GM12873 (cell line): ENCODE results near the gene TTI1.

Source experiments
- TF ChIP-seq, protein P1 (sequence below): IDR thresholded peaks from 2 replicates; pipeline ENCODE4 v1.5.1; 2012; ENCODE audit warnings: low read depth, mild to moderate bottlenecking, moderate library complexity, low read length, control low read depth; ENCODE audit not compliant: insufficient read depth; ENCODE audit errors: missing control alignments

The TTI1 gene

GRCh38 chr20:38054647-38055046, 21.4 kb upstream of the TTI1 start:
- TF ChIP-seq, protein P1, sequence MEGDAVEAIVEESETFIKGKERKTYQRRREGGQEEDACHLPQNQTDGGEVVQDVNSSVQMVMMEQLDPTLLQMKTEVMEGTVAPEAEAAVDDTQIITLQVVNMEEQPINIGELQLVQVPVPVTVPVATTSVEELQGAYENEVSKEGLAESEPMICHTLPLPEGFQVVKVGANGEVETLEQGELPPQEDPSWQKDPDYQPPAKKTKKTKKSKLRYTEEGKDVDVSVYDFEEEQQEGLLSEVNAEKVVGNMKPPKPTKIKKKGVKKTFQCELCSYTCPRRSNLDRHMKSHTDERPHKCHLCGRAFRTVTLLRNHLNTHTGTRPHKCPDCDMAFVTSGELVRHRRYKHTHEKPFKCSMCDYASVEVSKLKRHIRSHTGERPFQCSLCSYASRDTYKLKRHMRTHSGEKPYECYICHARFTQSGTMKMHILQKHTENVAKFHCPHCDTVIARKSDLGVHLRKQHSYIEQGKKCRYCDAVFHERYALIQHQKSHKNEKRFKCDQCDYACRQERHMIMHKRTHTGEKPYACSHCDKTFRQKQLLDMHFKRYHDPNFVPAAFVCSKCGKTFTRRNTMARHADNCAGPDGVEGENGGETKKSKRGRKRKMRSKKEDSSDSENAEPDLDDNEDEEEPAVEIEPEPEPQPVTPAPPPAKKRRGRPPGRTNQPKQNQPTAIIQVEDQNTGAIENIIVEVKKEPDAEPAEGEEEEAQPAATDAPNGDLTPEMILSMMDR, result no peak

DNA sequence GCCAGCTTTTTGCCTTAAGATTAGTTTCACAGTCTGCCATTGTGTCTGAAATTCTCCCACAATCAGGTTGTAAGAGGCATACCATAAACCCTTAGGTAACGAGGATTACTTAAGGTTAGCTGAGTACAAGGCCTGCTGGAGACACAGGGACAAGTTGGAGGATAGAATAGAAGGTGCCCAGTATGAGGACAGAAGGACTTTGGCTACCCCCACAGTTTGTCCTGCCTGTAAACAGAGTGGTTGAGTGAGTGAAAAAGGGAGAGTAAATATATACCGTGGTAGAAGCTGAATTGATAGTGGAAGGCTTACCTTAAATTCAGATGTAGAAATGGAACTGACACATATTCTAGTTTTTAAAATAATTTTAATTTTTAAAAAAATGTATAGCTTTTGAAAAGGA, 19.6 kb upstream of the TTI1 start:
- TF ChIP-seq, protein P1, result no peak

DNA sequence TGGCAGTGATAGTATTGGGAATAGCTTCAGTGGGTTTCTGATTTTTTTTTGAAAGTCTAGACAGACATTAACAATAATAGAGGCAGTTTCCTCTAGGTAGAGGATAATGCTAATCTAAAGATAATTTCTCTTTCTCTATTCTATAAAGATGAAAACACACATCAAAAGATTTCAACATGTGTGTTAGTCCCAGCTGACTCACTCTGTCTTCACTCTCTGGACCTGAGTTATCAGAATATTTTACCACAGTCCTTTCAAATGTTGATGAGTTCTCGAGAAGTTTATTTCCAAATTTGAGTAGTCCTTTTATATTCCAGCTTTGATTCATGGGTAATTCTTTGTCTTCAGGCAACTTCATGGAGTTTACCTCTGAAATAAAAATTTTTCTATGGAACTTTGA, 17.4 kb upstream of the TTI1 start:
- TF ChIP-seq, protein P1, result no peak

DNA sequence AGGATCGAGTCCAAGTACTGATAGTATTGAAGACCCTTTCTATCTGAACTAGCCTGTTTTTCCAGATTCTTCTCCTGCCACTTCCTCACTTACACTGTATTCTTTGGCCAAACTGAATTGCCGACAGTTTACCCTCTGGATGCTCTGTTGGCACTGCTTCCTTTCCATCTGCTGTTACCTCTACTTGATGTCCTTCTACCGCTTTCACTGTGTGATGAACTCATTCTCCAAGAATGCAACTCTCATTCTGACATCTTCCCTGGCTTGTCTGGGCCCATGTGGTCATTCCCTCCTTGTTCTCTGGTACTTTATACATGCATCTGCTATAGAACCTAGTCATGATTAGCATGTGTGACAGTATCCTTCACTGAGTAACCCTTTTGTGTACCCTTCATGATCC, 16.5 kb upstream of the TTI1 start:
- TF ChIP-seq, protein P1, result no peak

GRCh38 chr20:38046572-38046971, 13.3 kb upstream of the TTI1 start:
- TF ChIP-seq, protein P1, result no peak

GRCh38 chr20:38044685-38045084, 11.4 kb upstream of the TTI1 start:
- TF ChIP-seq, protein P1, result no peak

- TF ChIP-seq, protein P1, result no peak
Observed at GRCh38 chr20:38043512-38044300, 10.4 kb upstream of the TTI1 start.
